Measurements from ENCODE around the gene ANKS6. TPM values are rescaled to one million over a fixed set of nuclear protein-coding genes. Genes with fewer than 3 reads are reported as not detected.

Gene ANKS6
- total RNA-seq, 4 donors from 2014 or later: 15.8 to 31.4 (median 23.6) TPM

GRCh38 chr9:98708103-98708932 lies 88.0 kb downstream of the ANKS6 start:
- H3K27me3 ChIP-seq: peaks cover 0 to 90% (median 28%) of the 10 kb centered on the region in 4 donors
- no peak for TF ChIP-seq POLR2AphosphoS5 (IDR thresholded peaks at IDR 0.05)
- TF ChIP-seq EP300 (IDR thresholded peaks at IDR 0.05): no peak
- no peak for TF ChIP-seq POLR2A (IDR thresholded peaks at IDR 0.05; ENCODE audit: low read depth)
- no peak for TF ChIP-seq CTCF (IDR thresholded peaks at IDR 0.05)
- no peak for DNase-seq (ENCODE audit: extremely low spot score)
- WGBS: 8% methylated on average over 18 of the region's 89 CpGs
- H3K27ac ChIP-seq (replicated peaks in 1 of 4): no peak overlapping the region
- no peaks in the 10 kb centered on the region for H3K9me3 ChIP-seq
- H3K4me1 ChIP-seq: peaks cover 11 to 29% (median 28%) of the 10 kb centered on the region in 4 donors
- peak overlapping the region; percentile 48 to 54 (median 48) for H3K4me3 ChIP-seq
- intact Hi-C loops (cut with DNase I): loop anchor here (10.0 kb wide), 1 partner anchor 394 kb away; no protein-coding TSS in a partner anchor
- no peaks in the 10 kb centered on the region for H3K36me3 ChIP-seq

GRCh38 chr9:98707166-98708102 lies 88.9 kb downstream of the ANKS6 start:
- intact Hi-C loops (cut with DNase I): loop anchor here (10.0 kb wide), 1 partner anchor 393 kb away; no protein-coding TSS in a partner anchor
- DNase-seq (ENCODE audit: extremely low spot score): no peak
- no peak for TF ChIP-seq POLR2AphosphoS5 (IDR thresholded peaks at IDR 0.05)
- TF ChIP-seq CTCF (IDR thresholded peaks at IDR 0.05): peak in 2 of 3 experiments; percentile 18 to 22
- Histone ChIP-seq H3K4me3 (peak overlapping the region in 2 of 4 donors; percentile 8 to 29), H3K36me3 (no peaks in the 10 kb centered on the region), H3K4me1 (peaks cover 11 to 29% (median 28%) of the 10 kb centered on the region in 4 donors), H3K9me3 (no peaks in the 10 kb centered on the region), H3K27me3 (peaks cover 0 to 97% (median 28%) of the 10 kb centered on the region in 4 donors), H3K27ac (replicated peaks in 1 of 4) (no peak overlapping the region)
- WGBS: 3% methylated on average over 47 of the region's 79 CpGs

GRCh38 chr9:98706651-98707165 lies 89.6 kb downstream of the ANKS6 start:
- H3K36me3 ChIP-seq: no peaks in the 10 kb centered on the region
- H3K4me3 ChIP-seq: no peak overlapping the region
- 17% methylated on average over 12 of the region's 15 CpGs for WGBS
- DNase-seq (ENCODE audit: extremely low spot score): no peak
- peaks cover 0 to 97% (median 28%) of the 10 kb centered on the region in 4 donors for H3K27me3 ChIP-seq
- H3K27ac ChIP-seq (replicated peaks in 1 of 4): no peak overlapping the region
- H3K9me3 ChIP-seq: no peaks in the 10 kb centered on the region
- TF ChIP-seq CTCF (IDR thresholded peaks at IDR 0.05): no peak
- TF ChIP-seq POLR2A (IDR thresholded peaks at IDR 0.05; ENCODE audit: low read depth): no peak
- TF ChIP-seq EP300 (IDR thresholded peaks at IDR 0.05): no peak
- no peak for TF ChIP-seq POLR2AphosphoS5 (IDR thresholded peaks at IDR 0.05)
- intact Hi-C loops (cut with DNase I): loop anchor here (10.0 kb wide), 1 partner anchor 392 kb away; no protein-coding TSS in a partner anchor
- H3K4me1 ChIP-seq: peaks cover 11 to 29% (median 28%) of the 10 kb centered on the region in 4 donors

- 65% methylated on average over 2 of the region's 2 CpGs for WGBS
- intact Hi-C loops (cut with DNase I): loop anchor here (10.0 kb wide), 1 partner anchor 388 kb away; no protein-coding TSS in a partner anchor
- no peak overlapping the region for H3K4me3 ChIP-seq
- H3K9me3 ChIP-seq: peaks cover 0 to 9% (median 2%) of the 10 kb centered on the region in 4 donors
- no peak overlapping the region for H3K27ac ChIP-seq (replicated peaks in 1 of 4)
- TF ChIP-seq EP300 (IDR thresholded peaks at IDR 0.05) (no peak), POLR2AphosphoS5 (IDR thresholded peaks at IDR 0.05) (no peak), CTCF (IDR thresholded peaks at IDR 0.05) (no peak), POLR2A (IDR thresholded peaks at IDR 0.05; ENCODE audit: low read depth) (no peak)
- H3K36me3 ChIP-seq: no peaks in the 10 kb centered on the region
- peaks cover 6 to 13% (median 13%) of the 10 kb centered on the region in 4 donors for H3K4me1 ChIP-seq
- DNase-seq (ENCODE audit: extremely low spot score): no peak
- peaks cover 0 to 88% (median 10%) of the 10 kb centered on the region in 4 donors for H3K27me3 ChIP-seq
Observed at GRCh38 chr9:98702835-98703380, 93.4 kb downstream of the ANKS6 start.

Data from esophagus muscularis mucosa (tissue), 4 donors.